ENCODE results near the gene ZNF263. TPM values are rescaled to one million over a fixed set of nuclear protein-coding genes. Genes with fewer than 3 reads are reported as not detected.

The ZNF263 gene
- total RNA-seq, 1 experiment from 2014 or later = 31.4 TPM

- no peak for TF ChIP-seq ZBTB33 (IDR thresholded peaks at IDR 0.05; ENCODE audit: extremely low read depth, insufficient replicate concordance, low read length)
- TF ChIP-seq, protein P1, sequence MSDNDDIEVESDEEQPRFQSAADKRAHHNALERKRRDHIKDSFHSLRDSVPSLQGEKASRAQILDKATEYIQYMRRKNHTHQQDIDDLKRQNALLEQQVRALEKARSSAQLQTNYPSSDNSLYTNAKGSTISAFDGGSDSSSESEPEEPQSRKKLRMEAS (IDR thresholded peaks at IDR 0.05) = no peak
- TF ChIP-seq SIN3A (IDR thresholded peaks at IDR 0.05; ENCODE audit: low read depth) = no peak
- TF ChIP-seq POLR2AphosphoS5 (IDR thresholded peaks at IDR 0.05; ENCODE audit: low read depth, low read length) = no peak
- TF ChIP-seq ELF1 (IDR thresholded peaks at IDR 0.05; ENCODE audit: borderline replicate concordance, low read depth) = no peak
- TF ChIP-seq ZFX (IDR thresholded peaks at IDR 0.05) = no peak
- TF ChIP-seq SRF (IDR thresholded peaks at IDR 0.05; ENCODE audit: low read depth) = no peak
- no peak for TF ChIP-seq JUND (IDR thresholded peaks at IDR 0.05)
Measured at GRCh38 chr16:3266873-3267537, 16.3 kb upstream of the ZNF263 start (continued).

- Histone ChIP-seq H3K27me3 (ENCODE audit: insufficient read depth, low read length) (no peaks in the 10 kb centered on the region), H3K9me3 (ENCODE audit: control insufficient read depth in 1 of 2, insufficient read depth in 1 of 2, low read depth in 1 of 2, low read length in 2 of 2) (no peaks in the 10 kb centered on the region; a peak in 1 of 4 replicates), H3K9me2 (ENCODE audit: insufficient read depth) (no peaks in the 10 kb centered on the region), H3K4me2 (ENCODE audit: low read length) (no peak overlapping the region), H3K4me3 (replicated peaks in 1 of 2; ENCODE audit: low read depth in 1 of 2, low read length in 2 of 2) (no peak overlapping the region), H4K20me1 (ENCODE audit: insufficient read depth) (no peaks in the 10 kb centered on the region), H3K4me1 (ENCODE audit: control insufficient read depth in 1 of 2, insufficient read depth in 2 of 2, low read length in 2 of 2) (peaks cover 4 to 18% of the 10 kb centered on the region in 2 experiments), H3K27ac (ENCODE audit: low read depth, low read length) (no peak overlapping the region), H2AFZ (ENCODE audit: low read depth, low read length, poor library complexity, severe bottlenecking) (no peak overlapping the region), H3K79me2 (ENCODE audit: insufficient read depth, low read length) (no peaks in the 10 kb centered on the region), H3K36me3 (ENCODE audit: control insufficient read depth in 1 of 2, insufficient read depth in 2 of 2, low read length in 2 of 2) (no peaks in the 10 kb centered on the region), H3K9ac (ENCODE audit: low read length) (no peak overlapping the region)
- ATAC-seq (no peak), DNase-seq (ENCODE audit: low read depth, low spot score) (no peak)
- POLR2A ChIA-PET = interaction anchor here (1.2 kb wide), 1 partner anchor 8 kb away, joined by 3 read pairs; no protein-coding TSS in a partner anchor
- intact Hi-C loops (cut with micrococcal nuclease) = loop anchor here (10.0 kb wide), 1 partner anchor 177 kb away; the partner anchor contains the start of genes NAA60 and ZNF597
- no TSS peak for BruUV-seq (replicated peaks)
- CTCF ChIA-PET = interaction anchor here (1.8 to 1.9 kb wide), 2 partner anchors 15 to 176 kb away, joined by 4 to 15 read pairs; partner anchors contain the start of genes NAA60 and ZNF263
- RAD21 ChIA-PET (ENCODE audit: low non-redundant PET in 1 of 2, low total read pairs in 2 of 2, uncharacterized antibody in 2 of 2, unreplicated experiment in 2 of 2) = no interaction called here
- no peak for TF ChIP-seq ELF1 (IDR thresholded peaks at IDR 0.05; ENCODE audit: borderline replicate concordance, low read depth)
- no peak for TF ChIP-seq TCF7L2 (IDR thresholded peaks at IDR 0.05; ENCODE audit: borderline replicate concordance, extremely low read depth, insufficient read depth, insufficient read length)
- TF ChIP-seq, protein P2, sequence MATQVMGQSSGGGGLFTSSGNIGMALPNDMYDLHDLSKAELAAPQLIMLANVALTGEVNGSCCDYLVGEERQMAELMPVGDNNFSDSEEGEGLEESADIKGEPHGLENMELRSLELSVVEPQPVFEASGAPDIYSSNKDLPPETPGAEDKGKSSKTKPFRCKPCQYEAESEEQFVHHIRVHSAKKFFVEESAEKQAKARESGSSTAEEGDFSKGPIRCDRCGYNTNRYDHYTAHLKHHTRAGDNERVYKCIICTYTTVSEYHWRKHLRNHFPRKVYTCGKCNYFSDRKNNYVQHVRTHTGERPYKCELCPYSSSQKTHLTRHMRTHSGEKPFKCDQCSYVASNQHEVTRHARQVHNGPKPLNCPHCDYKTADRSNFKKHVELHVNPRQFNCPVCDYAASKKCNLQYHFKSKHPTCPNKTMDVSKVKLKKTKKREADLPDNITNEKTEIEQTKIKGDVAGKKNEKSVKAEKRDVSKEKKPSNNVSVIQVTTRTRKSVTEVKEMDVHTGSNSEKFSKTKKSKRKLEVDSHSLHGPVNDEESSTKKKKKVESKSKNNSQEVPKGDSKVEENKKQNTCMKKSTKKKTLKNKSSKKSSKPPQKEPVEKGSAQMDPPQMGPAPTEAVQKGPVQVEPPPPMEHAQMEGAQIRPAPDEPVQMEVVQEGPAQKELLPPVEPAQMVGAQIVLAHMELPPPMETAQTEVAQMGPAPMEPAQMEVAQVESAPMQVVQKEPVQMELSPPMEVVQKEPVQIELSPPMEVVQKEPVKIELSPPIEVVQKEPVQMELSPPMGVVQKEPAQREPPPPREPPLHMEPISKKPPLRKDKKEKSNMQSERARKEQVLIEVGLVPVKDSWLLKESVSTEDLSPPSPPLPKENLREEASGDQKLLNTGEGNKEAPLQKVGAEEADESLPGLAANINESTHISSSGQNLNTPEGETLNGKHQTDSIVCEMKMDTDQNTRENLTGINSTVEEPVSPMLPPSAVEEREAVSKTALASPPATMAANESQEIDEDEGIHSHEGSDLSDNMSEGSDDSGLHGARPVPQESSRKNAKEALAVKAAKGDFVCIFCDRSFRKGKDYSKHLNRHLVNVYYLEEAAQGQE (IDR thresholded peaks at IDR 0.05; ENCODE audit: low read depth) = no peak
- TF ChIP-seq POLR2AphosphoS5 (IDR thresholded peaks at IDR 0.05; ENCODE audit: low read depth, low read length) = no peak
- no peak for TF ChIP-seq JUND (IDR thresholded peaks at IDR 0.05)
- no peak for TF ChIP-seq CBX3 (IDR thresholded peaks at IDR 0.05; ENCODE audit: low read depth)
- TF ChIP-seq SIN3A (IDR thresholded peaks at IDR 0.05; ENCODE audit: low read depth) = no peak
- no peak for TF ChIP-seq SRF (IDR thresholded peaks at IDR 0.05; ENCODE audit: low read depth)
- TF ChIP-seq EGR1 (IDR thresholded peaks at IDR 0.05; ENCODE audit: low read depth) = no peak
- no peak for TF ChIP-seq ZNF274 (IDR thresholded peaks at IDR 0.05; ENCODE audit: low read depth, low read length)
- no peak for TF ChIP-seq RAD21 (IDR thresholded peaks at IDR 0.05; ENCODE audit: low read depth)
- no peak for TF ChIP-seq EZH2 (IDR thresholded peaks at IDR 0.05)
- no peak for TF ChIP-seq EZH2phosphoT487 (IDR thresholded peaks at IDR 0.05; ENCODE audit: borderline replicate concordance)
- no peak for TF ChIP-seq POLR2A (IDR thresholded peaks at IDR 0.05; ENCODE audit: borderline replicate concordance, extremely low read depth, insufficient read depth, insufficient read length)
- TF ChIP-seq ATF3 (IDR thresholded peaks at IDR 0.05) = no peak
- no peak for TF ChIP-seq FOSL1 (IDR thresholded peaks at IDR 0.05; ENCODE audit: low read depth)
- TF ChIP-seq, protein P1 (IDR thresholded peaks at IDR 0.05) = no peak
- no peak for TF ChIP-seq SP1 (IDR thresholded peaks at IDR 0.05; ENCODE audit: low read depth)
Measured at GRCh38 chr16:3268294-3268693, 15.0 kb upstream of the ZNF263 start.
